HepG2 (cell line): Measurements from ENCODE around the gene NIPAL1. TPM values are rescaled to one million over a fixed set of nuclear protein-coding genes. Genes with fewer than 3 reads are reported as not detected.

Experiments used
- ETV5 ChIP-seq: IDR thresholded peaks from 2 replicates; pipeline ENCODE4 v1.6.1; 2018; ENCODE audit warnings: missing biosample characterization, missing genetic modification reagents, inconsistent platforms, borderline replicate concordance
- NFIC ChIP-seq: IDR thresholded peaks from 2 replicates; pipeline ENCODE4 v1.6.1; 2012; ENCODE audit warnings: mild to moderate bottlenecking, low read length, inconsistent platforms
- TRIM24 ChIP-seq: sonication (generic); formaldehyde crosslinking; IDR thresholded peaks from 2 replicates; pipeline ENCODE4 v1.8.0; 2022; ENCODE audit warnings: mild to moderate bottlenecking, missing genetic modification reagents
- ZNF282 ChIP-seq: fragments of 450-650 bp; IDR thresholded peaks from 2 replicates; pipeline ENCODE4 v1.6.1; 2018; ENCODE audit not compliant: partially characterized antibody
- ZNF761 ChIP-seq: sonication (generic); formaldehyde crosslinking; conservative IDR thresholded peaks from 2 replicates; pipeline ENCODE4 v1.4.0; 2020; ENCODE audit warnings: mild to moderate bottlenecking, missing genetic modification reagents
- polyA plus RNA-seq, 8 experiments: library from polyadenylated mRNA; depleted of rRNA in 3 of 8; stranded (reverse) in 7 of 8; unstranded in 1 of 8; fragments of >200 nt; fragmentation: Illumina TruSeq in 4 of 8; extraction: Trizol in 4 of 8; gene quantifications; 2 replicates each; pipeline versions ENCODE4 v1.2.1 to v1.2.3, GENCODE V29; 2011 to 2016; ENCODE audit warnings: low read depth in 4 of 8, missing spikeins in 1 of 8, mixed read lengths in 1 of 8; ENCODE audit not compliant: insufficient read depth in 1 of 8
- total RNA-seq, 5 experiments: library from RNA; depleted of rRNA; stranded (reverse); fragments of >200 nt; fragmentation: Illumina TruSeq; extraction: Trizol; gene quantifications; 2 replicates each; pipeline ENCODE4 v1.2.3, GENCODE V29; 2016; ENCODE audit warnings: low read depth in 1 of 5
- TF ChIP-seq, protein P1 (sequence below): sonication (generic); formaldehyde crosslinking; IDR thresholded peaks from 2 replicates; pipeline ENCODE4 v1.4.0; 2020; ENCODE audit warnings: mild to moderate bottlenecking, missing genetic modification reagents
- TF ChIP-seq, protein P2 (sequence below), 2 experiments: sonication (generic) in 1 of 2; formaldehyde crosslinking in 1 of 2; IDR thresholded peaks; 2 replicates each; pipeline versions ENCODE4 v1.4.0 to v1.6.1; 2016 to 2020; ENCODE audit warnings: borderline replicate concordance in 1 of 2, low read depth in 1 of 2, mild to moderate bottlenecking in 1 of 2, missing genetic modification reagents in 1 of 2
- TF ChIP-seq, protein P3 (sequence below): sonication (generic); formaldehyde crosslinking; conservative IDR thresholded peaks from 2 replicates; pipeline ENCODE4 v1.4.0; 2020; ENCODE audit warnings: missing genetic modification reagents
- TF ChIP-seq, protein P4 (sequence below): sonication (generic); formaldehyde crosslinking; IDR thresholded peaks from 2 replicates; pipeline ENCODE4 v1.4.0; 2020; ENCODE audit warnings: low read depth, mild to moderate bottlenecking, missing genetic modification reagents
- TF ChIP-seq, protein P5 (sequence below): sonication (generic); formaldehyde crosslinking; IDR thresholded peaks from 2 replicates; pipeline ENCODE4 v1.4.0; 2020; ENCODE audit warnings: missing genetic modification reagents, borderline replicate concordance

NIPAL1 gene
- total and polyA plus RNA-seq, 2 of the 13 experiments (the other 11 are each of a cell fraction or from before 2014, with no cell fraction given): 1.4 to 3.4 TPM

DNA sequence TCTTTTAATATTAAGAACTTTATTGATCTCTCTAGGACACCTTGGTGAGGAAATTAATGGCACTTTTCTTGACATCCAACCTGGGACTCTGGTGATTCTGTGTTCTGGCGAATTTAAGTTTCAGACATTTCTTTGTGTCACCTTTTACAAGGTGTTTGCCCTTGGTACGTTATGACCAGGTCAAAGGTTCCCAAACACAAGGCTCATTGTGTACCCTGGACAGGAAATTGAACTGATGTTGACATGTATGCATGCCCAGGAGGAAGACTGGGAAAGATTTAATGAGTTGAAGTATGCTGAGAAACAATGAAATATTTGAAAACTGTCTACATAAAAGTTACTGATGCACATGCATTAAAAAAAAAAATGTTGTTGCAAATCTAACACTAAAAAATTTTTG, 22.1 kb downstream of the NIPAL1 start (continued):
- TF ChIP-seq, protein P1, sequence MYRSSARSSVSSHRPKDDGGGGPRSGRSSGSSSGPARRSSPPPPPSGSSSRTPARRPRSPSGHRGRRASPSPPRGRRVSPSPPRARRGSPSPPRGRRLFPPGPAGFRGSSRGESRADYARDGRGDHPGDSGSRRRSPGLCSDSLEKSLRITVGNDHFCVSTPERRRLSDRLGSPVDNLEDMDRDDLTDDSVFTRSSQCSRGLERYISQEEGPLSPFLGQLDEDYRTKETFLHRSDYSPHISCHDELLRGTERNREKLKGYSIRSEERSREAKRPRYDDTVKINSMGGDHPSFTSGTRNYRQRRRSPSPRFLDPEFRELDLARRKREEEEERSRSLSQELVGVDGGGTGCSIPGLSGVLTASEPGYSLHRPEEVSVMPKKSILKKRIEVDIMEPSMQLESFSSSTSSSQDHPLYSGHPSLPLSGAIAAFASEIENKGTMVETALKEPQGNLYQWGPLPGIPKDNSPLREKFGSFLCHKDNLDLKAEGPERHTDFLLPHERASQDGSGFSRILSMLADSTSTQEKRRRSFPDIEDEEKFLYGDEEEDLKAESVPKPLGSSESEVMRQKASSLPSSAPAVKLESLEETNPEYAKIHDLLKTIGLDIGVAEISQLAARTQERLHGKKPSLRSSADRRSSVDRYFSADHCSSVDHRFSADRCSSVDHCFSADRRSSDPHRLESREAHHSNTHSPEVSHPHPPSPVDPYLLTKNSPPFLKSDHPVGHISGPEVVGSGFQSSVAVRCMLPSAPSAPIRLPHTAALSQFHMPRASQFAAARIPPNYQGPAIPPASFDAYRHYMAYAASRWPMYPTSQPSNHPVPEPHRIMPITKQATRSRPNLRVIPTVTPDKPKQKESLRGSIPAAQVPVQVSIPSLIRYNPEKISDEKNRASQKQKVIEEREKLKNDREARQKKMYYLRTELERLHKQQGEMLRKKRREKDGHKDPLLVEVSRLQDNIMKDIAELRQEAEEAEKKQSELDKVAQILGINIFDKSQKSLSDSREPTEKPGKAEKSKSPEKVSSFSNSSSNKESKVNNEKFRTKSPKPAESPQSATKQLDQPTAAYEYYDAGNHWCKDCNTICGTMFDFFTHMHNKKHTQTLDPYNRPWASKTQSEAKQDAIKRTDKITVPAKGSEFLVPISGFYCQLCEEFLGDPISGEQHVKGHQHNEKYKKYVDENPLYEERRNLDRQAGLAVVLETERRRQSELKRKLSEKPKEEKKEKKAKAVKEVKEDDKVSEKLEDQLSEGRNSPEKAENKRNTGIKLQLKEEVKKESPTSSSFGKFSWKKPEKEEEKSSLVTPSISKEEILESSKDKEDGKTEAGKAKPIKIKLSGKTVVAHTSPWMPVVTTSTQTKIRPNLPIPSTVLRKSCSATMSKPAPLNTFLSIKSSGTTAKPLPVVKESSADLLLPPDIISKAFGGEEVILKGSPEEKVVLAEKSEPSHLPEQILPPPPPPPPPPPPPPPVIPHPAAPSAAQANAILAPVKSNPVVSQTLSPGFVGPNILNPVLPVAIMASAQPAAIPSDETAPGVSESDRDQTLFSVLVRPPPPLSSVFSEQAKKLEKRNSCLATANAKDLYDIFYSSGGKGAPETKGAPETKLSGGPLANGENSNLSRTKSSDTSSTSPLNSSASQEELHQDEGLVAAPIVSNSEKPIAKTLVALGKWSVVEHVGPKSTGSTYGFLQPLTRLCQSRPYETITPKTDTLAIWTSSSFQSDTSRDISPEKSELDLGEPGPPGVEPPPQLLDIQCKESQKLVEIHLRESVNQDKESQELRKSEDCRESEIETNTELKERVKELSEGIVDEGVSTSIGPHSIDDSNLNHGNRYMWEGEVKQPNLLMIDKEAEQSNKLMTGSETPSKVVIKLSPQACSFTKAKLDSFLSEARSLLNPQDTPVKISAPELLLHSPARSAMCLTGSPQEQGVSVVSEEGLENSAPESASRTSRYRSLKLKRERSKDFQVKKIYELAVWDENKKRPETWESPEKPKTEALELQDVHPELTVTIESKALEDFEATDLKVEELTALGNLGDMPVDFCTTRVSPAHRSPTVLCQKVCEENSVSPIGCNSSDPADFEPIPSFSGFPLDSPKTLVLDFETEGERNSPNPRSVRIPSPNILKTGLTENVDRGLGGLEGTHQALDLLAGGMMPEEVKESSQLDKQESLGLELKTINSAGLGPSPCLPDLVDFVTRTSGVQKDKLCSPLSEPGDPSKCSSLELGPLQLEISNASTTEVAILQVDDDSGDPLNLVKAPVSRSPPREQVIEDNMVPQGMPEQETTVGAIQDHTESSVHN (CRISPR knock-in tag): no peak
- peak; percentile 32; the same call in 1 of the 2 replicates for TF ChIP-seq NFIC
- TF ChIP-seq ETV5 (CRISPR knock-in tag): peak; percentile 87; the same call in 1 of the 2 replicates
- TF ChIP-seq, protein P2, sequence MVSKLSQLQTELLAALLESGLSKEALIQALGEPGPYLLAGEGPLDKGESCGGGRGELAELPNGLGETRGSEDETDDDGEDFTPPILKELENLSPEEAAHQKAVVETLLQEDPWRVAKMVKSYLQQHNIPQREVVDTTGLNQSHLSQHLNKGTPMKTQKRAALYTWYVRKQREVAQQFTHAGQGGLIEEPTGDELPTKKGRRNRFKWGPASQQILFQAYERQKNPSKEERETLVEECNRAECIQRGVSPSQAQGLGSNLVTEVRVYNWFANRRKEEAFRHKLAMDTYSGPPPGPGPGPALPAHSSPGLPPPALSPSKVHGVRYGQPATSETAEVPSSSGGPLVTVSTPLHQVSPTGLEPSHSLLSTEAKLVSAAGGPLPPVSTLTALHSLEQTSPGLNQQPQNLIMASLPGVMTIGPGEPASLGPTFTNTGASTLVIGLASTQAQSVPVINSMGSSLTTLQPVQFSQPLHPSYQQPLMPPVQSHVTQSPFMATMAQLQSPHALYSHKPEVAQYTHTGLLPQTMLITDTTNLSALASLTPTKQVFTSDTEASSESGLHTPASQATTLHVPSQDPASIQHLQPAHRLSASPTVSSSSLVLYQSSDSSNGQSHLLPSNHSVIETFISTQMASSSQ (IDR thresholded peaks at IDR 0.05; ENCODE audit: low read depth): 0 out of 2 replicates have a peak, but pooled peaks have one; percentile 21
- TF ChIP-seq, protein P2 (CRISPR knock-in tag; IDR thresholded peaks at IDR 0.05; ENCODE audit: borderline replicate concordance): no peak
- TF ChIP-seq ZNF761 (CRISPR knock-in tag): no peak
- TF ChIP-seq, protein P3, sequence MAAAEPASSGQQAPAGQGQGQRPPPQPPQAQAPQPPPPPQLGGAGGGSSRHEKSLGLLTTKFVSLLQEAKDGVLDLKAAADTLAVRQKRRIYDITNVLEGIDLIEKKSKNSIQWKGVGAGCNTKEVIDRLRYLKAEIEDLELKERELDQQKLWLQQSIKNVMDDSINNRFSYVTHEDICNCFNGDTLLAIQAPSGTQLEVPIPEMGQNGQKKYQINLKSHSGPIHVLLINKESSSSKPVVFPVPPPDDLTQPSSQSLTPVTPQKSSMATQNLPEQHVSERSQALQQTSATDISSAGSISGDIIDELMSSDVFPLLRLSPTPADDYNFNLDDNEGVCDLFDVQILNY (CRISPR knock-in tag): no peak
- TF ChIP-seq, protein P4, sequence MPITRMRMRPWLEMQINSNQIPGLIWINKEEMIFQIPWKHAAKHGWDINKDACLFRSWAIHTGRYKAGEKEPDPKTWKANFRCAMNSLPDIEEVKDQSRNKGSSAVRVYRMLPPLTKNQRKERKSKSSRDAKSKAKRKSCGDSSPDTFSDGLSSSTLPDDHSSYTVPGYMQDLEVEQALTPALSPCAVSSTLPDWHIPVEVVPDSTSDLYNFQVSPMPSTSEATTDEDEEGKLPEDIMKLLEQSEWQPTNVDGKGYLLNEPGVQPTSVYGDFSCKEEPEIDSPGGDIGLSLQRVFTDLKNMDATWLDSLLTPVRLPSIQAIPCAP (CRISPR knock-in tag): no peak
- TF ChIP-seq, protein P5, sequence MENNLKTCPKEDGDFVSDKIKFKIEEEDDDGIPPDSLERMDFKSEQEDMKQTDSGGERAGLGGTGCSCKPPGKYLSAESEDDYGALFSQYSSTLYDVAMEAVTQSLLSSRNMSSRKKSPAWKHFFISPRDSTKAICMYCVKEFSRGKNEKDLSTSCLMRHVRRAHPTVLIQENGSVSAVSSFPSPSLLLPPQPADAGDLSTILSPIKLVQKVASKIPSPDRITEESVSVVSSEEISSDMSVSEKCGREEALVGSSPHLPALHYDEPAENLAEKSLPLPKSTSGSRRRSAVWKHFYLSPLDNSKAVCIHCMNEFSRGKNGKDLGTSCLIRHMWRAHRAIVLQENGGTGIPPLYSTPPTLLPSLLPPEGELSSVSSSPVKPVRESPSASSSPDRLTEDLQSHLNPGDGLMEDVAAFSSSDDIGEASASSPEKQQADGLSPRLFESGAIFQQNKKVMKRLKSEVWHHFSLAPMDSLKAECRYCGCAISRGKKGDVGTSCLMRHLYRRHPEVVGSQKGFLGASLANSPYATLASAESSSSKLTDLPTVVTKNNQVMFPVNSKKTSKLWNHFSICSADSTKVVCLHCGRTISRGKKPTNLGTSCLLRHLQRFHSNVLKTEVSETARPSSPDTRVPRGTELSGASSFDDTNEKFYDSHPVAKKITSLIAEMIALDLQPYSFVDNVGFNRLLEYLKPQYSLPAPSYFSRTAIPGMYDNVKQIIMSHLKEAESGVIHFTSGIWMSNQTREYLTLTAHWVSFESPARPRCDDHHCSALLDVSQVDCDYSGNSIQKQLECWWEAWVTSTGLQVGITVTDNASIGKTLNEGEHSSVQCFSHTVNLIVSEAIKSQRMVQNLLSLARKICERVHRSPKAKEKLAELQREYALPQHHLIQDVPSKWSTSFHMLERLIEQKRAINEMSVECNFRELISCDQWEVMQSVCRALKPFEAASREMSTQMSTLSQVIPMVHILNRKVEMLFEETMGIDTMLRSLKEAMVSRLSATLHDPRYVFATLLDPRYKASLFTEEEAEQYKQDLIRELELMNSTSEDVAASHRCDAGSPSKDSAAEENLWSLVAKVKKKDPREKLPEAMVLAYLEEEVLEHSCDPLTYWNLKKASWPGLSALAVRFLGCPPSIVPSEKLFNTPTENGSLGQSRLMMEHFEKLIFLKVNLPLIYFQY (CRISPR knock-in tag): no peak
- no peak for TF ChIP-seq ZNF282
- TF ChIP-seq TRIM24: no peak
